ENCODE measurements around the gene ARSA. TPM values are rescaled to one million over a fixed set of nuclear protein-coding genes. Genes with fewer than 3 reads are reported as not detected.
A peak's percentile ranks its signal among the peaks of the same experiment; 100 is the strongest.

ARSA gene
- total and polyA plus RNA-seq, 2 donors = 10.7 to 63.3 TPM

- H3K27ac ChIP-seq (ENCODE audit: low read depth in 1 of 2, low read length in 1 of 2) = no peak overlapping the region
- peaks cover 0 to 1% of the 10 kb centered on the region in 2 donors for H3K9me3 ChIP-seq (ENCODE audit: control insufficient read depth in 2 of 2, insufficient read depth in 1 of 2, low read length in 1 of 2)
- H3K4me1 ChIP-seq (ENCODE audit: control insufficient read depth in 2 of 2, insufficient read depth in 2 of 2, low read length in 2 of 2) = no peaks in the 10 kb centered on the region
- H3K27me3 ChIP-seq (ENCODE audit: control insufficient read depth in 2 of 2, insufficient read depth in 1 of 2, low read length in 1 of 2) = peaks cover 35 to 48% of the 10 kb centered on the region in 2 donors
- WGBS = 94% methylated on average over 5 of the region's 5 CpGs
- no peaks in the 10 kb centered on the region for H3K36me3 ChIP-seq (ENCODE audit: control insufficient read depth in 2 of 2, insufficient read depth in 2 of 2, low read length in 1 of 2)
- H3K4me3 ChIP-seq (ENCODE audit: low read length in 2 of 2) = no peak overlapping the region
- DNase-seq (ENCODE audit: low read depth in 6 of 9, low spot score in 9 of 9) = no peak
These were observed 30.9 kb downstream of the ARSA start for GRCh38 chr22:50597097-50597496.

- DNase-seq (ENCODE audit: low read depth in 6 of 9, low spot score in 9 of 9) = no peak
- WGBS = 91% methylated on average over 3 of the region's 3 CpGs
- Histone ChIP-seq H3K9me3 (ENCODE audit: control insufficient read depth in 2 of 2, insufficient read depth in 1 of 2, low read length in 1 of 2) (peaks cover 0 to 1% of the 10 kb centered on the region in 2 donors), H3K27me3 (ENCODE audit: control insufficient read depth in 2 of 2, insufficient read depth in 1 of 2, low read length in 1 of 2) (peaks cover 17 to 36% of the 10 kb centered on the region in 2 donors), H3K4me3 (ENCODE audit: low read length in 2 of 2) (no peak overlapping the region), H3K27ac (ENCODE audit: low read depth in 1 of 2, low read length in 1 of 2) (no peak overlapping the region), H3K36me3 (ENCODE audit: control insufficient read depth in 2 of 2, insufficient read depth in 2 of 2, low read length in 1 of 2) (no peaks in the 10 kb centered on the region), H3K4me1 (ENCODE audit: control insufficient read depth in 2 of 2, insufficient read depth in 2 of 2, low read length in 2 of 2) (no peaks in the 10 kb centered on the region)
These were observed 32.8 kb downstream of the ARSA start for GRCh38 chr22:50595189-50595588.

DNA sequence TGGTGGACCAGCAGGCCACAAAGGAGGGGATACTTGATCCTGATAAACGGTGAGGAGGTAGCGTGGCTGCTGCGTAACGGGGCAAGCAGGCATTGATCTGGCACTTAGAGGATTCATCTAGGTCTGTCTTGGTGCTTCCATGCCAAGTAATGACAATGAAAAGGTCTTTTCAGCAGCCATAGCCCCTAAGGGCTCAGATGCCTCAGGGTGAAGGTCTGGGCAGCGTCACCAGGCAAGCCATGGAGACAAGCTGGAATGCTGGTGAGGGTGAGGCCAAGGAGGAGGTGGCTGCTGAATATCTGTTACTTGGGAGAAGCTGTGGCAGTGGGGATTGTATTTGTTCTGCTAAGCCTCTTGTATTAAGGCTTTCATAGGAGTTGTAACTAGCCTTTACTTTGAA lies 40.5 kb downstream of the ARSA start:
- Histone ChIP-seq H3K27ac (ENCODE audit: low read depth in 1 of 2, low read length in 1 of 2) (no peak overlapping the region), H3K27me3 (ENCODE audit: control insufficient read depth in 2 of 2, insufficient read depth in 1 of 2, low read length in 1 of 2) (peaks cover 0 to 9% of the 10 kb centered on the region in 2 donors), H3K4me1 (ENCODE audit: control insufficient read depth in 2 of 2, insufficient read depth in 2 of 2, low read length in 2 of 2) (peaks cover 4 to 7% of the 10 kb centered on the region in 2 donors), H3K36me3 (ENCODE audit: control insufficient read depth in 2 of 2, insufficient read depth in 2 of 2, low read length in 1 of 2) (no peaks in the 10 kb centered on the region), H3K4me3 (ENCODE audit: low read length in 2 of 2) (no peak overlapping the region), H3K9me3 (ENCODE audit: control insufficient read depth in 2 of 2, insufficient read depth in 1 of 2, low read length in 1 of 2) (no peaks in the 10 kb centered on the region)
- WGBS = 97% methylated on average over 5 of the region's 5 CpGs
- DNase-seq (ENCODE audit: low read depth in 6 of 9, low spot score in 9 of 9) = no peak

DNA sequence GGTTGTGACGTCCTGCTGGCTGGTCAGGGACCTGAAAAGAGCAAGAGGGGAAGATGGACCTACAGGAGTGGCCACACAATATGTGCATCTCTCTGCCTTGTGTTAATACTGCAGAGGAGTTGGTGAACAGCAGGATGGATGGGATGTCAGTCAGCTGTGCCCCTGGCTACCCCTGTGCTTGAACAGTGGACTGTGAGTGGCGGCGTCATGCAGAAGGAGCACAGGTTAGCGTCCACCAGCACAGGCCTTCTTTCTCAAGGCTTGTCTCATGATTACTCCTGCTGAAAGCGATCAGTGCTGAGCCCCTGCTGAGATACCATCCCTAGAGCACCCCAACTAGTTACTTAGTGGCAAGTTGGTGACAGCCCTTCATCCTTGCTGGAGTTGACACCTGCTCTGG lies 41.5 kb downstream of the ARSA start:
- peaks cover 0 to 9% of the 10 kb centered on the region in 2 donors for H3K27me3 ChIP-seq (ENCODE audit: control insufficient read depth in 2 of 2, insufficient read depth in 1 of 2, low read length in 1 of 2)
- H3K27ac ChIP-seq (ENCODE audit: low read depth in 1 of 2, low read length in 1 of 2) = no peak overlapping the region
- no peaks in the 10 kb centered on the region for H3K36me3 ChIP-seq (ENCODE audit: control insufficient read depth in 2 of 2, insufficient read depth in 2 of 2, low read length in 1 of 2)
- H3K9me3 ChIP-seq (ENCODE audit: control insufficient read depth in 2 of 2, insufficient read depth in 1 of 2, low read length in 1 of 2) = no peaks in the 10 kb centered on the region
- H3K4me3 ChIP-seq (ENCODE audit: low read length in 2 of 2) = no peak overlapping the region
- WGBS = 97% methylated on average over 5 of the region's 5 CpGs
- peaks cover 7 to 14% of the 10 kb centered on the region in 2 donors for H3K4me1 ChIP-seq (ENCODE audit: control insufficient read depth in 2 of 2, insufficient read depth in 2 of 2, low read length in 2 of 2)
- no peak for DNase-seq (ENCODE audit: low read depth in 6 of 9, low spot score in 9 of 9)

GRCh38 chr22:50585781-50586180 lies 42.2 kb downstream of the ARSA start:
- H3K9me3 ChIP-seq (ENCODE audit: control insufficient read depth in 2 of 2, insufficient read depth in 1 of 2, low read length in 1 of 2) = no peaks in the 10 kb centered on the region
- peaks cover 3% of the 10 kb centered on the region in 2 donors for H3K36me3 ChIP-seq (ENCODE audit: control insufficient read depth in 2 of 2, insufficient read depth in 2 of 2, low read length in 1 of 2)
- peaks cover 7 to 15% of the 10 kb centered on the region in 2 donors for H3K4me1 ChIP-seq (ENCODE audit: control insufficient read depth in 2 of 2, insufficient read depth in 2 of 2, low read length in 2 of 2)
- H3K27ac ChIP-seq (ENCODE audit: low read depth in 1 of 2, low read length in 1 of 2) = no peak overlapping the region
- DNase-seq (ENCODE audit: low read depth in 6 of 9, low spot score in 9 of 9) = no peak
- H3K27me3 ChIP-seq (ENCODE audit: control insufficient read depth in 2 of 2, insufficient read depth in 1 of 2, low read length in 1 of 2) = peaks cover 0 to 9% of the 10 kb centered on the region in 2 donors
- H3K4me3 ChIP-seq (ENCODE audit: low read length in 2 of 2) = no peak overlapping the region
- WGBS = 97% methylated on average over 8 of the region's 8 CpGs

DNA sequence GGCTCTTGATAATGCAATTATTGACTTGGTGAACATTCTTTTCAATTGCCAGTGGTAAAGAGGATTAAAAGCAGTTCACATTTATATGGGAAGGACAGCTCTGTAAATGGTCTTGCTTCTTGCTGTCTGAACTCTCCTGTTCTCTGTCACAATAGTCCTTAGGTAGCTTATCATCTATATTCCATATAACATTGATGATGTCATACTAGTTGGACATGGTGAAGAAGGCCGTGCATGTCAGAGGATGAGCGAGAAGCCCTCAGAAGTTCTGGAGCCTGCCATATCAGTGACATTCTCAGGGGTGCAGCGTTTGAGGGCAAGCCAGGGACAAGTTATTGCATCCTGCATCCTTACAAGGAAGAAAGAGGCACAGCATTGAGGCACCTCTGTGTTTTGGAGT lies 42.7 kb downstream of the ARSA start:
- Histone ChIP-seq H3K27ac (ENCODE audit: low read depth in 1 of 2, low read length in 1 of 2) (no peak overlapping the region), H3K9me3 (ENCODE audit: control insufficient read depth in 2 of 2, insufficient read depth in 1 of 2, low read length in 1 of 2) (no peaks in the 10 kb centered on the region), H3K4me3 (ENCODE audit: low read length in 2 of 2) (no peak overlapping the region), H3K4me1 (ENCODE audit: control insufficient read depth in 2 of 2, insufficient read depth in 2 of 2, low read length in 2 of 2) (peaks cover 7 to 15% of the 10 kb centered on the region in 2 donors), H3K36me3 (ENCODE audit: control insufficient read depth in 2 of 2, insufficient read depth in 2 of 2, low read length in 1 of 2) (peaks cover 6 to 7% of the 10 kb centered on the region in 2 donors), H3K27me3 (ENCODE audit: control insufficient read depth in 2 of 2, insufficient read depth in 1 of 2, low read length in 1 of 2) (peaks cover 0 to 6% of the 10 kb centered on the region in 2 donors)
- 96% methylated on average over 3 of the region's 3 CpGs for WGBS
- no peak for DNase-seq (ENCODE audit: low read depth in 6 of 9, low spot score in 9 of 9)

DNA sequence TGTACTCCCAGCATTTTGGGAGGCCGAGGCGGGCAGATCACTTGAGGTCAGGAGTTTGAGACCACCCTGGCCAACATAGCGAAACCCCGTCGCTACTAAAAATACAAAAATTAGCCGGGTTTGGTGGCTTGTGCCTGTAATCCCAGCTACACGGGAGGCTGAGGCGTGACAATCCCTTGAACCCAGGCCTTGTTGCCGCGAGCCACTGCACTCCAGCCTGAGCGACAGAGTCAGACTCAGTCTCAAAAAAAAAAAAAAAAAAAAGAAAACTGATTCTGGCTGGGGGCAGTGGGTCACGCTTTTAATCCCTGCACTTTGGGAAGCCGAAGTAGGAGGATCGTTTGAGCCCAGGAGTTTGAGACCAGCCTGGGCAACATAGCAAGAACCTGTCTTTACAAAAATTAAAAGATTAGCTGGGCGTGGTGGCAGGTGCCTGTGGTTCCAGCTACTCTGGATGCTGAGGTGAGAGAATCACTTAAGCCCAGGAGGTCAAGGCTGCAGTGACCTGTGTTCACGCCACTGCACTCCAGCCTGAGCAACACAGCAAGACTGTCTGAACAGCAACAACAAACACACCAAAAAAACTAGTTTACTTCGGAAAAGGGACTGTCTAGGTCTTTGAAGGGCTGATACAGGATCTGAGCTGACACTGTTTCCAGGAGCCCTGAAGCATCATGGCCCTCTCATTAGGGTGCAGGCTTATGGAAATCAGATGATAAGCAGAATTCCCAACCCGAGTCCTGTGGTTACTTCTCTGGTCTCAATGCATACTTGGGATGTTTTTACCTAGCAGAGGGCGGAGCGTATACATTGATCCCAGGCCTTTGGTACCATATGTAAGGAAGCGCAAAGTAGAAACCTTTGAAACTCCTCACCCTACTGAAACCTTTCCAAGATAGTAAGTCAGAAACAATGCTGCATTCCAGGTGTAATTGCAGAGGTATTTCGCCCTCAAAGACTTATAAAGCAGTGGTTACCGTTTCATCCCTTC lies 43.6 kb downstream of the ARSA start:
- Histone ChIP-seq H3K9me3 (ENCODE audit: control insufficient read depth in 2 of 2, insufficient read depth in 1 of 2, low read length in 1 of 2) (no peaks in the 10 kb centered on the region), H3K36me3 (ENCODE audit: control insufficient read depth in 2 of 2, insufficient read depth in 2 of 2, low read length in 1 of 2) (peaks cover 7 to 13% of the 10 kb centered on the region in 2 donors), H3K27me3 (ENCODE audit: control insufficient read depth in 2 of 2, insufficient read depth in 1 of 2, low read length in 1 of 2) (peaks cover 0 to 6% of the 10 kb centered on the region in 2 donors), H3K4me3 (ENCODE audit: low read length in 2 of 2) (no peak overlapping the region), H3K27ac (ENCODE audit: low read depth in 1 of 2, low read length in 1 of 2) (no peak overlapping the region), H3K4me1 (ENCODE audit: control insufficient read depth in 2 of 2, insufficient read depth in 2 of 2, low read length in 2 of 2) (peaks cover 7 to 15% of the 10 kb centered on the region in 2 donors)
- 97% methylated on average over 23 of the region's 23 CpGs for WGBS
- DNase-seq (ENCODE audit: low read depth in 6 of 9, low spot score in 9 of 9) = no peak

DNA sequence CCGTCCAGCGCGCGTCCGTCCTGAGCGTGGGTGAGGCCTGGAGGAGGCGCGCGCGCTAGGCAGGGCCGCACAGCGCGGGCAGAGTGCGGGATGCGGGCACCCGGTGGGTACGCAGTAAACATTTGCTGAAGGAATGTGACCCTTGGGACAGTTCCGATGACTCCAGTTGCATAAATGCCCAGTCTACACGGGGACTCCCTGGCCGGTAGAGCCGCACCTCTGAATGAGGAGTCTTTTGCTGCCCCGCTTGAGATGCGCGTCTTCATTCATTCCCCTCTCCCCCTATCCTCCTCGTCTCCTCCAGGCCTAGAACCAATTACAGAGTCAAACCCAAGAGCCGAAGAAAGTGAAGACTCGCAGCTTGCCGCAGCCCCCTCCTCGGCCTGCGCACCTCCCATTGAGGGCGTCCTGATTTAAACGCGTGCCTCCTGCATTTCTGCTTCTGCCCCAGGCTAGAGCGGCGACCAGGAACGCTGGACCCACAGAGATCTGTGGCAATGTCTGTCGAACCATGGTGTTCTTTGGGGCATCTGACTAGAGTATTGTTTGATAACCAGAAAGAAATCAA lies 44.6 kb downstream of the ARSA start:
- peaks cover 0 to 15% of the 10 kb centered on the region in 2 donors for H3K27me3 ChIP-seq (ENCODE audit: control insufficient read depth in 2 of 2, insufficient read depth in 1 of 2, low read length in 1 of 2)
- H3K4me1 ChIP-seq (ENCODE audit: control insufficient read depth in 2 of 2, insufficient read depth in 2 of 2, low read length in 2 of 2) = peaks cover 7 to 16% of the 10 kb centered on the region in 2 donors
- DNase-seq (ENCODE audit: low read depth in 6 of 9, low spot score in 9 of 9) = peak in 1 of 9 donors; percentile 4
- 11% methylated on average over 37 of the region's 37 CpGs for WGBS
- peaks cover 12 to 18% of the 10 kb centered on the region in 2 donors for H3K36me3 ChIP-seq (ENCODE audit: control insufficient read depth in 2 of 2, insufficient read depth in 2 of 2, low read length in 1 of 2)
- H3K27ac ChIP-seq (ENCODE audit: low read depth in 1 of 2, low read length in 1 of 2) = peak overlapping the region in 1 of 2 donors; percentile 57
- H3K4me3 ChIP-seq (ENCODE audit: low read length in 2 of 2) = peak overlapping the region; percentile 65 to 80
- no peaks in the 10 kb centered on the region for H3K9me3 ChIP-seq (ENCODE audit: control insufficient read depth in 2 of 2, insufficient read depth in 1 of 2, low read length in 1 of 2)
